Stimulated activated CD4-positive, alpha-beta T cell treated with anti-CD3 and anti-CD28 coated beads, Interleukin-12 subunit alpha, Interleukin-12 subunit beta, amount 100 ng/mL, for 24 hours (primary cell): Measurements from ENCODE around the gene PELI2.

Experiments used
- DNase-seq, 2 experiments: peaks; one replicate each; pipeline ENCODE4 v3.0.0-alpha.2; 2020; ENCODE audit warnings: low read depth in 2 of 2

The PELI2 gene

DNA sequence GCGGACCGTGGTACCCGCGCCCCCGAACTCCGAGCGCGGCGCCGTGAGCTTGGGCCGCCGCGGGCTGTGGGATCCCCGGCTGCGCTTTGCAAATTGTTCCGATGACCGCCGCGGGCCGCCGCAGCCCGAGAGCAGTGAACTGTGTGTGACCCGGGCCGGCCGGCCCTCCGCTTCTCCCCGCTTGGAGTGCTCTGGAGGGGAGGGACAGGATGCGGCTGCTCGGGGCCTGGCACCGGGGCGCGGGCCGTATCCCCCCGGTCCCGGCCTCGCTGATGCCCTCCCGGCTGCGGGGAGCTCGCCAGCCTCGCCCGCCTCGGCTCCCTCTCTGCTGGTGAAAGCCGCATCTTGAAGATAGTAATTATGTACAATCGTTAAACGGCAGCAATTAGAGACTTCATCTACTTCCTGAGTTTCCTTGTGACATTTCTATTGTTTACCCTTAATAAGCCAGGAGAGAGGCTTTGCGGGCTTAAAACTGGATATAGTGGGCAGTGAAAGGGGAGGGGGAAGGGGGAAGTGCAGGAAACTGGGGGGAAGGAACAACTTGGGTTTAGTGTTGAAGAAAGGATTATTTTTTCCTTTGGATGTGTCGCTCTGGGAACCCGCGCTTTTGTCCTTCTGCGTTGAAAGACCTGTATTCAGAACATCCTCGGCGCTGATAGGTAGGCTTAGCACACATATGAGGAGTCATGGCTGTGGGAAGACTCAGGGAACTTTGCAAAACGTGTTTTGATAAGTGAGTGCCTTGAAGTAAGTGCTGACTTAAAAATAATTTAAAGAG lies 1.2 kb downstream of the PELI2 start:
- peak in 1 of 2 experiments; percentile 11 for DNase-seq

DNA sequence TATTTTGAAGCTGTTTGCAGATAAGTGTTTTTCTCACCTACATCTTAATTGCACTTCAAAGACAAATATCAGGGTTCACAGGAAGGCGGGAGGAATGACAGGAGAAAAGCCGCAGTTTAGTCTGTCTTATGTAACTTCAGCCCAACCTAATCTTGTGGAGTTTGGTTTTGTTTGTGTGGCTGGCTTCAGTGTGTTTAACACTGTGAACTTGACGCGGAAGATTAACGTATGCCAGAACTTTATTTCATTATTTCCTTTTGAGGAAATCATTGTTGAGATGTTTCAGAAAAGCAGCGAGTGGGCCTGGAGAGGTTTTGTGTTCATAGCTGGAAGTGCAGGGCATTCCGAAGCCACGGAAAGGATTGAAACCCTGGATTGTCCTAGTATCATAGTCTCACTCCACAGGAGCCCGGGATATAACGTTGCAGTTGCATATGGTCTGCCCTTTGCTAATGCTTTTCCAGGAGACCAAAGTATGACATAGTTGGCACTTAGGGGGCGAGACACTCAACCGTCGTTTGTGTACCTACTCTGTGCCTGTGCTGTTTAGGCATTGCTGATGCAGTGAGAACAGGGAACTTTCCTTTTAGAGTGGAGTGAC lies 2.0 kb downstream of the PELI2 start:
- DNase-seq, result no peak

DNA sequence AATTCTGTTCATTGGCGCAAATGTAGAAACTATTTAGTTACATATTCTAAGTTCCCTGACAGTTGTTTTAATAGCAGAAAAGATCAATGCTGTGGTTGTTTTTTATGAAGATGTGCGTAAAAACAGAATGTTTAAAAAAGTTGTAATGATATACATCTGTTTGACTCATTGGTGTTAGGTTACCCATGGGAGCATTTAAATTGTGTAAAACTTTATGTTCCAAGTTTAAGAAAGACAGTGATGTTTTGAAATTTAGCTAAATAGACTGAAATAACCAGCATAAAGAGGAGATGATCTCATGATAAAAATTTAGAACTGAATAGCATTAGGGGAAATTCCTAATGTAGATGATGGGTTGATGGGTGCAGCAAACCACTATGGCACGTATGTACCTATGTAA lies 3.6 kb downstream of the PELI2 start:
- DNase-seq, result no peak

DNA sequence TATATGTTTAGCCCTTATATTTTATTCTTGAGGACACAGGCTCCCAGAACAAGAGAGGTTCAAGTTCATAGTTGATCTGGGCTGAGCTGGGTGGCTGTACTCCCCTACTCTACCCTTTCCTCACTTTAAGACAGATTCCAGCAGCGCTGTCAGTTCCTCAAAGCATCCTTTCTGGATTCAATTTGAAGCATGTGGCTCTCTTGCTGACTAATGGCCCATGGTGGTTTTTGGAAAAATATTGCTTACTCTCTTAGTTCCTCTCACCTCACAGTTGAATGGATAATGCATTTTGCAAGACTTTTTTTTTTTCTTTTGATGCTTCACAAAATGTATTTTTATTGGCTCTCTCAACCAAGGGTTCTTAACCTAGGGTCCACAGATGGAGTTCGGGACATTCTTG lies 4.1 kb downstream of the PELI2 start:
- no peak for DNase-seq

DNA sequence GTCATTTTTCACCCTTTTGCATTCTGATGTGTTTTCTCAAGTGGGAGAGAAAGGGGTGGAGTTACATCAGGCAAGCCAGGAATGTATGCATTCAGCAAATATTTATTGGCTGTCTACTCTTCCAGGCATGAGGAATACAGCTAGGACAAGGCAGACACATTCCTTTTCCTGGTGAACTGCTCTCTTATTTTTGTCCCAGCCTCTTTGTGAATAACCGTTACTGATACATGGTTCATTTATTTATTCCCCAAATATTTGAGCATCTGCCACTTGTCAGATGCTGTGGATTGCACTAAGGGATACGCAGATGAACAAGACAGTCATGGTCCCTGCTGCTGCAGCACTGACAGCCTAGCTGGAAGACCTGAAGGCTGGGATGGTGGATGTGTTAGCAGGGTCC lies 6.1 kb downstream of the PELI2 start:
- DNase-seq, result no peak

DNA sequence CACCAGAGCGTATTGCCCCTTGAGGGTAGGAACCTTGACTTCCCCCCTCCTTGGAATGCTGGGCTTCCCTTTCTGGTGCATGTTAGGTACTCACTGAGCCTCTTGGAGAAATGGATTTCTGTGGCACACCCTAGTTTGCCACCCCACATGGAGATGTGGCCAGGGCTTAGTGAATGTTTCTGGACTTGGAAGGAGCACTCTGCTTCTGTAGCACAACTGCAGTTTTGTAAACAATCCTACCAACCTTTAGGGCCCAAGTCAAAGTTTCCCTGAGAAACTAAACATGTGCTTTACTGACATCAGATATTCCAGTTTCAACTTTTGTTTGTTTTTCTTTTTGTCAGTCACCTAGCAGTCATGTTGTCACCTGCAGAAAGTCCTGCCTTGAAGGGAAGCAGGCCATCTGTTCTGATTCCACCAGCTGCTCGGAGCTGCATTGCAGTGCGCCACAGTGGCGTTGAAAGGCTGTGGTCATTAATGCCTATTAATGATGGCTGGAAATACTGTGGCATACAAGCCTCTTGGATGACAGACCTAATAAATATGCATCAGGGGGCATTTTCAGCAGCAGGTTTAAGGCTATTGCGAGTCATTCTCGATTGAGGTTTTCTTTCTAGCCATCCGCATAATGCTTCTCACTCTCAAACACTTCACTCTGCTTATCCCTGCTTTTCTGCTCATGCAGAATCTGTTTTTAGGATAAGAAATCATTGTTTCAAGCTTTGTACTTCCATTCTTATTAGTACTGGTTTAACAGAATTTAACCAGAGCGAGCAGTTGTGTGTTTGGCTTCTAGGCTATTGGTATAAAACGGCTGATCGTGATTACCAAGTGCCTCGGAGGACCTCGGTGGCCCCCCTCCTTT lies 7.8 kb downstream of the PELI2 start:
- no peak for DNase-seq

DNA sequence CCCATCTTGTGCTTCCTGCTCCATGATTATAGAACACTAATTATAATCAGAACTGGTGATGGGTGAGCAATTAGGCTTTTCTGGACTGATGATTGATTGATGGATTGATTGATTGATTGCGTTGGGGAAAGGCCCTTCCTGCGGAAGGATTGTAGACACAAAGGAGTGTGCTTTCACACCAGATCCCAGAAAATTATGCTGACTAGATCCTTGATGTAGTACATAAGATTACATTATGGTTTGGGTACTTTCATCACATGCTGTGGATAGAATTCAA lies 8.4 kb downstream of the PELI2 start:
- no peak for DNase-seq

DNA sequence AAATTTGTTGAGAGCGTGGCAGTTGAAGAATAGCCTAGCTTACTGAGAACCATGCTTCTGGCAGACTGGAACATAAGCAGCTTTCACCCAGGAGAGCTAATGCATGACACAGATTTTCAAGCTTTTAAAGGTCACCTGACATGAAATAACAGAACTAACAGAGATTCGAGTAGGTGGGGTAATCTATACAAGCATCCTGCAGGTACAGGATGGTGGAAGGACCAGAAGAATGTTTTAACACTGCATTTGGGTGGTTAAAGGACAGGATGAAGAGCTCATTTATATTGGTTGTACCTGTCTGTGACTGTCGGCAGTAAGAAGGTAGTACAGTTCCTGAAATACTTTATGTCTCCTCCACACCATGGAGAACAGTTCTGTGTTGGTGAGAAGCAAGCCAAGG lies 8.9 kb downstream of the PELI2 start:
- no peak for DNase-seq

DNA sequence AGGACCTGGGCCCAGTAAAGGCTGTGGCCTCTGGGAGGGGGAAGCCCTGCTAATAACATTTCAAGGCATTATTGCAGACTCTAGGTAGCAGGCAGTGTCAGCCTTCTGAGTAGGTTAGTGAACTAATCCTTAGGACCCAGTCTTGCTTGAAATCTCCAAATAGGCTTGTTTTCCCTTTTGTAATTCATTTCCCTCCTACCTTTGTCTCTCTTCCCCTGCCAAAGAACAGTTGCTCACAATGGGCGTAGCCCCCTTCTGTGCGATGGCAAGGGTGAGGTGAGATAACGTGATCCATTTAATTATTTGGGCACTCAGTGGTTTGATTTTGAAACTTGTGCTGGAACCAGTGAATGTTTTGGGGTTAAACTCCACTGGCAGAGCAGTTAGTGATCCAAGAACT lies 10.9 kb downstream of the PELI2 start:
- no peak for DNase-seq

DNA sequence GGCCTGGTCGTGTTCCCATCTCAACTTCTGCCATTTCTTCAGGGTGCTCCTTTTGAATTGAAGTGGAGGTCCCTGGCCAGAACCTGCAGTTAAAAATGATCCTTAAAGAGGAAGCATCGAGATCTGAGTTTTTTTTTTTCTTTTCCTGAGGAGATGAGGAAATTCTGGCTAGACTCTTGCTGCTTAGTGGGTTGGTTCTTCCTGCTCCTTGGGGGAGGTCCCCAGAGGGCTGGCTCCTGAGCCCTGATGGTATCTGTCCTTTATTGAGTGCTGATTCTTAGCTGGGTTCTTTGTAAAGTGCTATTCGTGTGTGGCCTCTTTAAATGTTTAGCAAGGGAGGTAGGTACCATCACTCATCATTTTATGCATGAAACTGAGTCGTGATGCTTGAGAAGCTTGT lies 11.7 kb downstream of the PELI2 start:
- no peak for DNase-seq

DNA sequence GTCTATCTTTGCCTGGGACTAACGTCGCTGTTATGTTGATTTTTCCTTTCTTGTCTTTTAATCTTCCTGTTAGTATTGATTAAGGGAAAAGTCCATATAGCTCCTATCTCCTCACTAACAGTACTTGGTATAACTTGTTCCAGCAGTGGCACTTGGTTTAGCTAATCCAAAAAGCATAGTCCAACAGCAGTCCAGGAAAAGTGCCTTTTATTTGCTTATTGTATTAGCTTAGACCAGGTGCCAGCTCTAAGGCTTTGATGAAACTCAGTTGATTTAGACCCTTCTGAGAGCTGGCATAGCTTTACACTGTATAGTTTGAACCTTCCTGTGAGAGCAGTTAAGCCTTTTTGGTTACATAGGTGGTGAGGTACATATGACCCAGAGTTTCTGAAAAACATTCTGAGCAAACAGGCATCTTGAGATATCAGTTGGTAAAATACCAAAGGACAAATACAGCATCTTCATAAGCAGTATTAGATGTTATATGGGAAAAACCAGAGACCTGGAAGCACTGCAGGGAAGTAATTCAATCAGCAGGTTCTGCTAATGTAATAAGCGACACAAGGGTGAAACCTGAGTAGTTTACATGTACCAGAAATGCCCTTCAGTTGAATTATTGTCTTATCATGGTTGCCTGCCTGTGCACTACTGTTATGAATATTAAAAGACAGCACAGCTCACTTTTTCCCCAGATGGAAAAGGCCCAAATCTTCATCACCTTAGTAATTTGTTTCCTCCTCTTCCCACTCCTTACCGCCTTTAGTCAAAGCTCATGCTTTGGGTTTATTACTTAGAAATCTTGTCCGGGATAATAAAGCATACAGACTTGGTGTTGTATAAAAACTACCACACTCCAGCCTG lies 13.0 kb downstream of the PELI2 start:
- no peak for DNase-seq

DNA sequence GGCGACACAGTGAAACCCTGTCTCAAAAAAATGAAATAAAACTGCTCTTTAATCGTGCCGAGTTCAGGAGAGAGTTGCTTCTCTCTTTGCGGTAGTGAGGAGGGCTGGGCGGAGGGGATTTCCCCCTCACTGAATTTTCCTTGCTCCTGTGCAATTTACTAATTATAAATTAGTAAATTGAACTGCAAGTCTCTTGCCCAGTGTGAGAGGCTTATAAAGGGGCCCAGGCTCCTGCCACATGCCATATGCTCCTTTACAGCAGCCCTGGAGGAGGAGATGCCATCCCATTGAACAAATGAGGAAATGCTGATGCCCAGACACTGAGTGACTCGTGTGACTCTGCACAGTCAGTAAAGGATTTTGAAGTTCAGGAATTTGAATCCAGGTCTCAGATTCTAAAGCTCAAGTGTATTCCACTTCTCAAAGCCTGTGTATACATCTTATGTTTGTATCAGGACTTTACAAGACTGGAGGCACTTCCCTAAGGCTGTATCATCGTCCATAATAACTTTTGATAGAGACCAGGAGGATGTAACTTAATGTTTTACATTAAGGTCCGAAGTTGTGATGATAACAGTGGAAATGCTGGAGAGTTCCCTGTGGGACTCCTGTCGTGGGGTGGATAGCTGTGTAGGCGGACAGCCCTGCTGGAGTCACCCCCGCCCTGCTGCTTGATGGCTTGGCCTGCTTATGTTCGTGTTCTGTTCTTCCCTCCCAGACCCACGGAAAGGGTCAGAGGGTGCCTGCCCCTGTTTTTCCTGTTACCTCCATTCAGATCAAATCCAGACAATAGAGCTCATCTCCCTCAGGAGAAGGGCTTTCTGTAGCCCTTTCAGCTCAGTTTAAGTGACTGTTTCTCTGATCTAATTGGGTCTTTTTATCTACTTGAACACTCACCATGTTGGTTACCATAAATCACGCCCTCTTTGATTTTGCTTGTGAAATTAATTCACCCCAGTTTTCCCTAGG lies 13.9 kb downstream of the PELI2 start:
- DNase-seq, result no peak

DNA sequence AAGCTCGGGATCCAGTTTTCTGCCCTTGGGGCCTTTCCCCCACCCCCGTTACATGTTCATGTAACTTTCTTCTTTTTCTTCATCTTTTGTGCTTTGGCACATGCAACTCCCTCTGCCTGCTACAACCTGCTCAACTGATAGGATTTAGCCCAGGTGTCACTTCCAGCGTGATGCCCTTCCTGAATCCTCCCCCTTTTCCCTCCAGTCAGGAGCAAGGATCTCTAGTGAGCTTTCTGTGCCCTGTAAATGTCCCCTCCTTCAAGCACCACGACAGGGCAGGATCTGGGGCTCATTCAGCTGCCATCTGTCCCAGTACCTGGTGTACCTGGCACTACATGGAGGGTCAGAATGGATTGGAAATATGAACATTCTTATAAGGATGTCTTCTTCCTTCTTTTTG lies 15.3 kb downstream of the PELI2 start:
- DNase-seq, result no peak

DNA sequence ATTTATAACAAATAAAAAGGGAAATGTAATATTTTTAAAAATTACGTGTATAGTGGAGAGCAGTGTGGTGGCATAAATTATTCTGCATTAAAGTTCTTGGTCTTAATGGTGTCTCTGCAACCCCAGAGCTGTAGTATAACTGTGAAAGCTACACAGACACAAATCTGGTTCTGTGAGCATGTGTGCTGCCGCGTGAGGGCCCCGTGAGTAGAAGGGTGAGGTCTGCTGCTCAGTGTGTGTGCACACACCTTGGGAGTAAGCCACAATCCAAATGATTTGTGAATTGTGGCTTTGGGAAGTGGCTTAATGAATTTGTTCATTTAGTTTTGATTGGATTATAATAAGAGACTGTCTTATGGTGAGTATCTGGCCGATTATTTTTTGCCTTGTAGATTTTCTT lies 16.8 kb downstream of the PELI2 start:
- no peak for DNase-seq

DNA sequence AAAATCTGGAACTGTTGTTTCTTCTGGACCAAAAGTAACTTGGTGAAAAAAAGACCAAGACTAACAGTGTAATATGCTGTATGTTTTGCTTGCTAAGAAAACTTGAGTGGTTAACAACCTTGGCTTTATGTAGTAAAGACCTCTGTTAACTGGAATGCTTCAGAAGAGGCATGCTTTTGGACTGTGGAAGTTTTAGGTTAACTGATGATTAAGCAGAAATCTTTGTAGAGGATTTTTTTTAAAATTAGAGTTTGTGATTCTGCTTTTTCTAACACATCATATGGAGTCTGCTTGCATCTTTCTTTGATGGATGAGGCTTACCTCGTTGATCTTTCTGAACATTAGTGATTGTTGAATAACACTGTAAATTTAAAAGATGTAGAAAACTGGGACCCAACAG lies 17.5 kb downstream of the PELI2 start:
- DNase-seq, result no peak

DNA sequence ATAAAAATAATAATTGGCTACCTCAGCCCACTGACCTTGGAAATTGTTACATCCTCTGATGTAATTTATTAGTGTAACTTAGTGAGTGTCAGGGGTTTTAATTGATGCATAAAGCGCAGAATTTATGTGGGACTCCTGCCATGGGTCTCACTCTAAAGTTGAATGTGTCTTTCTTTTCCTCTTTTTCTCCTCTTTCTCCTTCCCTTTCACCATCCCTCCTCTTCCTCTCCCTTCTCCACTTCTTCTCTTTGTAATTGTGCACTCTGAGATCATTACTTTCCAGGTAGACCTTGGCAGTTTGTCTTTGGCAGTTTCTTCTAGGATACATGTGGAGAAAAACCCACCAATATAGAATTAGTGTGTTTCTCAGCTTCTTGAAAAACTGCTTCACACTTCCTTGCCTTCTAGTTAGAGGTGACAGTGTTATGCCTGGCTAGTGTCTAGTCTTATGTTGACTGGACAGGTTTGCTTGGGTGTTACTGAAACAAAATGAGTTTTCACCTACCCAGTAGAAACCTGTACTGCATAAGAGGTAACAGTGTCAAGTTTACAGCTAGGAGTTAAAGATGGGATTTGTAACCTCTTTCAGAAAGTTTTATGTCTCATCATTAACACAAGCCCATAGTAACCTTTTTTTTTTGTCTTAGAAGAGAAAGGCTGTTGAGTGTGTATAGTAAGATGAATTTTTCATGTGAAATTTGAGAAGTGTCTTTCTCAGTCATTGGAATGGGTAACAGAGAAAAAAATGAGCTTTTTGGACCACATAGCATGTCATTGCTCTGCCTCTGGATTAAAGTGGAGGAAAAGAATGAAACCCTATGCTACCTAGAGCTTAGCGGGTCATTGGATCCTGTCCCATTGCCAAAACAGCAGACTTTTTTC lies 18.6 kb downstream of the PELI2 start:
- DNase-seq, result no peak

DNA sequence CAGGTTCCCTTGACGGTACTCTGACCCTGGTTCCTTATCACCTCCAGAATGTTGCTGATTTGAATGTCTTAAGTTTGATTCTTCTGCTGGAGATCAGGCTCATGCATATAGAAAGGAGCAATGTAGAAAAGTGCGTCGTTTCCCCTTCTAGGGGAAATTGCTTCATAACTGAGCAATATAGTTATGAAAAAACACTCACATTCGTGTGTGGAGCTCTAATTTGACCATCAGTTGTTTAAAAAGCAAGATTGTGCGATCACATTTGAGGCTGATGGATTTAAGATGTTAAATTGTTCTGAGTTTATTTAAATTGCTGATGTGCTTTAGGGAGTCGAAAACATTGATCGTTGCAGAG lies 19.2 kb downstream of the PELI2 start:
- no peak for DNase-seq

DNA sequence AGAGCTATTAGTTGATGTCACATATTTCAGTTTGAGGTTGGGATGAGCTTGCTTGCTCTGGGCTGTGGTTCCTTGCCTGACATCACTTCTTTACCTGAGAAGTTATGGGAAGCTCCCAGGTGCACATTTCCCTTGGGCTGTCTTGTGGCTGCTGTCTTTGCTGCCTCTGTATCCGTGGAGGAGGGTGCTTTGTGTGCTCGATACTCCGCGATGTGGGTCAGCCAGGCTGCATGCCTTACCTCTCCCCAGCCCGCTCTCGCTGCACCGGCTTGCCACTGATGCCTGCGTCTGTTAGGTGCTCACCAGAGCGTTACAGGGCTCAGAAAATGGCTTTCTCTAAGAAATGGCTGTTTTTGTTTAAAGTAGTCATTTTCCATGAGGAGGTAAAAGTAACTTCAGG lies 19.6 kb downstream of the PELI2 start:
- DNase-seq, result no peak

DNA sequence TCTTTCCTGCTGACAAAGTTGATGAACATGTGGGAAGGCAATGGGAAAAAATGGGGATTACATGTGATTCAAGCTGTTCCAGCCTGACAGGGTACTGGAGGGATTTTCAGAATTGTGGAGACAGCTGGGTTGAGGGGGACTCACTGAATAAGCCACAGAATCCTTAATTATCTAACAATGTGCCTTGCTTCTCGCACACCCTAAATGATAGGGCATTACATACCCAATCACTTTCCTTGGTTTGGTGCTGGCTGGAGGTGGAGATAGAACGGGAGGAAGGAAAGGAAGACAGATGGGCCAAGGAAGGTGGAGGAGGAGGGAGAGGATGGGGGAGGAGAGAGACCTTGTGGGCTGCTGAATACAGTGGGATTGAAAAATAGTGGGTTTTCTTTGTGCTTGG lies 20.7 kb downstream of the PELI2 start:
- no peak for DNase-seq

DNA sequence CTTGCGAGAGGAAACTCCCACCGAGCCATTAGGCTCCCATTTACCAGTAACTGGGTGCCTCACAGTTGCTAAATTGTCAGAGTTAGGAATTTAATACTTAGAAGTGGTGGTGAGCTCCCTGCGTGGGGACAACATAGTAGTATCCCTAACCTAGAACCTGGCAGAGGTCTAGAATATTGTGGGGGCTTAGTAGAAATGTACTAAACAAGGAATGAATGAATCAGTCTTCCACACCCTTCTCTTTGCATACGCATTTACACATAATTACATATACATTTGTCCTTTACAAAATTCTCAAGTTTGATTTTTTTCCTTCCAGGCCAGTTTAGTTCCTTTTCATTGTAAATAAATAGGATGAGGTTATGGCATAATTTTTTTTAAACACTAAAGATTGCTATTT lies 24.1 kb downstream of the PELI2 start:
- no peak for DNase-seq
